ENCODE data around the gene FAM107A.

- no peak for TF ChIP-seq POLR2A (IDR thresholded peaks at IDR 0.05)
- TF ChIP-seq, protein P1, sequence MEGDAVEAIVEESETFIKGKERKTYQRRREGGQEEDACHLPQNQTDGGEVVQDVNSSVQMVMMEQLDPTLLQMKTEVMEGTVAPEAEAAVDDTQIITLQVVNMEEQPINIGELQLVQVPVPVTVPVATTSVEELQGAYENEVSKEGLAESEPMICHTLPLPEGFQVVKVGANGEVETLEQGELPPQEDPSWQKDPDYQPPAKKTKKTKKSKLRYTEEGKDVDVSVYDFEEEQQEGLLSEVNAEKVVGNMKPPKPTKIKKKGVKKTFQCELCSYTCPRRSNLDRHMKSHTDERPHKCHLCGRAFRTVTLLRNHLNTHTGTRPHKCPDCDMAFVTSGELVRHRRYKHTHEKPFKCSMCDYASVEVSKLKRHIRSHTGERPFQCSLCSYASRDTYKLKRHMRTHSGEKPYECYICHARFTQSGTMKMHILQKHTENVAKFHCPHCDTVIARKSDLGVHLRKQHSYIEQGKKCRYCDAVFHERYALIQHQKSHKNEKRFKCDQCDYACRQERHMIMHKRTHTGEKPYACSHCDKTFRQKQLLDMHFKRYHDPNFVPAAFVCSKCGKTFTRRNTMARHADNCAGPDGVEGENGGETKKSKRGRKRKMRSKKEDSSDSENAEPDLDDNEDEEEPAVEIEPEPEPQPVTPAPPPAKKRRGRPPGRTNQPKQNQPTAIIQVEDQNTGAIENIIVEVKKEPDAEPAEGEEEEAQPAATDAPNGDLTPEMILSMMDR (IDR thresholded peaks at IDR 0.05): no peak
These were observed 40.2 kb upstream of the FAM107A start for GRCh38 chr3:58617338-58617761.
